Naive thymus-derived CD4-positive, alpha-beta T cell (primary cell): ENCODE results near the gene PDP2. TPM values are rescaled to one million over a fixed set of nuclear protein-coding genes. Genes with fewer than 3 reads are reported as not detected.

Experiments used
- ATAC-seq: fragments of 150-1000 bp; cut with Tn5 transposase; 2 replicates; pipeline ENCODE4 v1.10.0; 2021; ENCODE audit warnings: mild to moderate bottlenecking, moderate library complexity
- CTCF ChIA-PET: fragments of 350-600 bp; sonication (Branson Sonifier 250); formaldehyde crosslinking; loops from one replicate; lab custom pipeline; 2021; ENCODE audit warnings: antibody characterized with exemption; lab: Charles Lee
- POLR2A ChIA-PET: fragments of 350-600 bp; sonication (Branson Sonifier 250); formaldehyde crosslinking; loops from one replicate; lab custom pipeline; 2021; ENCODE audit warnings: antibody characterized with exemption, inconsistent platforms; lab: Charles Lee
- DNase-seq, 9 donors: peaks; one replicate each; pipeline versions ENCODE4 v3.0.0 to v3.0.0-alpha.2; 2020 to 2022; ENCODE audit warnings: mixed read lengths in 1 of 9
- H3K27ac ChIP-seq: one replicate; pipeline ENCODE4 v1.7.0; 2013; ENCODE audit warnings: mild to moderate bottlenecking, low read depth, low read length, moderate library complexity
- H3K27me3 ChIP-seq, 2 donors: one replicate each; pipeline ENCODE4 v1.7.0; 2013; ENCODE audit warnings: low read length in 2 of 2, mild to moderate bottlenecking in 2 of 2, moderate library complexity in 2 of 2; ENCODE audit not compliant: control insufficient read depth in 2 of 2, insufficient read depth in 2 of 2
- H3K36me3 ChIP-seq, 3 experiments: 1 replicate in 2 of 3; 2 replicates in 1 of 3; pipeline ENCODE4 v1.7.0; 2013; ENCODE audit warnings: low read length in 3 of 3, mild to moderate bottlenecking in 3 of 3, moderate library complexity in 1 of 3; ENCODE audit not compliant: insufficient read depth in 3 of 3, control insufficient read depth in 2 of 3
- H3K4me1 ChIP-seq, 2 donors: one replicate each; pipeline ENCODE4 v1.7.0; 2013; ENCODE audit warnings: low read length in 2 of 2, mild to moderate bottlenecking in 2 of 2, moderate library complexity in 1 of 2; ENCODE audit not compliant: control insufficient read depth in 2 of 2, insufficient read depth in 2 of 2
- H3K4me3 ChIP-seq: 2 replicates; pipeline ENCODE4 v1.7.0; 2013; ENCODE audit warnings: mild to moderate bottlenecking, low read length
- H3K9me3 ChIP-seq, 3 experiments: 1 replicate in 2 of 3; 2 replicates in 1 of 3; pipeline ENCODE4 v1.7.0; 2013; ENCODE audit warnings: low read length in 3 of 3; ENCODE audit not compliant: control insufficient read depth in 2 of 3
- H3K27ac Mint-ChIP-seq, 9 donors: one replicate each; pipeline ENCODE4 v1.8.0; 2020 to 2022; ENCODE audit warnings: mixed read lengths in 9 of 9, mild to moderate bottlenecking in 8 of 9, moderate library complexity in 5 of 9, inconsistent platforms in 2 of 9
- H3K27me3 Mint-ChIP-seq, 5 donors: one replicate each; pipeline ENCODE4 v1.8.0; 2021 to 2022; ENCODE audit warnings: mixed read lengths in 5 of 5, mild to moderate bottlenecking in 1 of 5
- H3K36me3 Mint-ChIP-seq, 5 donors: one replicate each; pipeline ENCODE4 v1.8.0; 2020 to 2022; ENCODE audit warnings: mixed read lengths in 5 of 5, mild to moderate bottlenecking in 3 of 5, inconsistent platforms in 1 of 5
- H3K4me1 Mint-ChIP-seq, 7 donors: one replicate each; pipeline ENCODE4 v1.8.0; 2020 to 2022; ENCODE audit warnings: mixed read lengths in 7 of 7, mild to moderate bottlenecking in 3 of 7, inconsistent platforms in 1 of 7
- H3K4me3 Mint-ChIP-seq, 10 donors: one replicate each; pipeline ENCODE4 v1.8.0; 2020 to 2022; ENCODE audit warnings: mild to moderate bottlenecking in 10 of 10, mixed read lengths in 10 of 10, moderate library complexity in 6 of 10, inconsistent platforms in 2 of 10
- H3K9me3 Mint-ChIP-seq, 11 donors: one replicate each; pipeline ENCODE4 v1.8.0; 2020 to 2022; ENCODE audit warnings: mixed read lengths in 11 of 11, mild to moderate bottlenecking in 4 of 11, inconsistent platforms in 1 of 11, moderate library complexity in 1 of 11
- intact Hi-C, 2 donors: fragments of 100-400 bp; cut with micrococcal nuclease; formaldehyde crosslinking; loops; one replicate each; pipeline ENCODE4 v1.15.1; 2023
- polyA plus RNA-seq, 2 donors: library from polyadenylated mRNA; unstranded; fragments of 300-500 nt; fragmentation: Illumina TruSeq; gene quantifications; one replicate each; pipeline ENCODE4 v1.2.3, GENCODE V29; 2021
- total RNA-seq, 6 experiments: library from RNA in 5 of 6; stranded (reverse) in 5 of 6; gene quantifications; 1 replicate in 5 of 6; 2 replicates in 1 of 6; pipeline ENCODE4 v1.2.3 and lab custom pipeline; 2021 to 2026

Gene PDP2
- total and polyA plus RNA-seq, 7 experiments from 2014 or later, result 1.6 to 24.0 (median 6.5) TPM

DNA sequence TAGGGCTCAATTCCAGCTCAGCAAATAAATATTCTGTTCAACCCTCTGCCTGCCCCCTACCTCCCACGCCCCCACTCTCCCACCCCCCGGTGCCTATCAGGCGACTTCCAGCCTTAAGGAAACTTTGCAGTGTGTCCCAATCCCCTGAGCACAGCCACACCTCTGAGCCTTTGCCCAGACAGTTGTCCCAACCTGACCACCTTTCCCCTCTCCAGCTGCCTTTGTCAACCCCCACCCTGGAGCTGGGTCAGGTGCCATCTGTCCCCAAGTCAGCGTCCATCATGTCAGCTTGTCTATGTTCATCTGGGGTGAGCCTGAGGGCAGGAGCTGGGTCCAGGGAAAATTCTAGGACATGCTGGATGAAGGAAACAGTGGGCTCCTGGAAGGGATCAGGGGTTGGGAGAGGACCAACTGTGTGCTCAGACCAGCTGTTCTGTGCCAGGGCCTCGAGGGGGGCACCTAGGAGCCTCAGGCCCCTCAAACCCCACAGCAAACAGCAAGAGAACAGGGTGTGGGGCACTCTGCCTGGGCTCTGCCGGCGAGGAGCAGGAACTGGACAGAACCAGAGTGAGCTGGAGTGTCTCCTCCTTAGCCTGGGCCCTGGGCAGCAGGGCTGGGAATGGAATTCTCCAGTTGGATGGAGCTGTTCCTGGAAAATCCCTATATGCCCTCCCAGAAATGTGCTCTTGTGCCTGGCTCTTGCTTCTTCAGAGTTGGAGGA lies 20.6 kb downstream of the PDP2 start:
- H3K9me3 ChIP-seq, result no peaks in the 10 kb centered on the region
- no peaks in the 10 kb centered on the region for H3K36me3 Mint-ChIP-seq
- H3K9me3 Mint-ChIP-seq, result no peaks in the 10 kb centered on the region
- H3K27ac Mint-ChIP-seq, result no peak overlapping the region
- peaks cover 2 to 7% (median 4%) of the 10 kb centered on the region in 7 donors for H3K4me1 Mint-ChIP-seq
- no peaks in the 10 kb centered on the region for H3K27me3 ChIP-seq
- no peaks in the 10 kb centered on the region for H3K27me3 Mint-ChIP-seq
- intact Hi-C loops, result no loop called here
- ChIA-PET POLR2A (no interaction called here), CTCF (no interaction called here)
- no peak for DNase-seq
- H3K4me3 ChIP-seq, result no peak overlapping the region
- H3K4me3 Mint-ChIP-seq, result no peak overlapping the region
- no peaks in the 10 kb centered on the region for H3K36me3 ChIP-seq
- no peak overlapping the region for H3K27ac ChIP-seq
- ATAC-seq, result no peak
- peaks cover 0 to 8% of the 10 kb centered on the region in 2 donors for H3K4me1 ChIP-seq

DNA sequence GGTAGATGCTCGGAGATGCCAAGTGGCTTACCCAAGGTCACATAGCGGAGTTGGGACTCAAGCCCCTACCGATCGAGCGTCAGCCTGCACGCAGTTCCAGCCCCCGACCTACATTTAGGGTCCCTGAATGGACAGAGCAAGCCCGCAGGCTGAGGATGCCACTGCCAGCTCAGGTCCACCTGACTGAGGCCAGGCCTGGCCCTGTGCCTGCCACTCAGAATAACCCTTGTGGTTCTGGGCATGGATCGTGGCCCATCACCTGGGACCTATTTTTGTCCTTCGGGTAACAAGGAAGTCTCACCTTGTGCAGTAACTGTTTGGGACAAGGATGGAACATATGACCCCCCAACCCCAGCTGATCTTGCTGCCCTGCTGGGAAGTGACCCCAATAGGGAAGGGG lies 21.3 kb downstream of the PDP2 start:
- Mint-ChIP-seq H3K9me3 (no peaks in the 10 kb centered on the region), H3K4me3 (no peak overlapping the region), H3K4me1 (peaks cover 7 to 15% (median 11%) of the 10 kb centered on the region in 7 donors), H3K27ac (peak overlapping the region in 1 of 9 donors; percentile 51), H3K27me3 (no peaks in the 10 kb centered on the region), H3K36me3 (no peaks in the 10 kb centered on the region)
- Histone ChIP-seq H3K36me3 (no peaks in the 10 kb centered on the region), H3K4me3 (no peak overlapping the region), H3K9me3 (no peaks in the 10 kb centered on the region), H3K27ac (no peak overlapping the region), H3K4me1 (peaks cover 0 to 12% of the 10 kb centered on the region in 2 donors), H3K27me3 (no peaks in the 10 kb centered on the region)
- DNase-seq (no peak), ATAC-seq (no peak)
- ChIA-PET CTCF (no interaction called here), POLR2A (no interaction called here)
- intact Hi-C loops, result no loop called here

DNA sequence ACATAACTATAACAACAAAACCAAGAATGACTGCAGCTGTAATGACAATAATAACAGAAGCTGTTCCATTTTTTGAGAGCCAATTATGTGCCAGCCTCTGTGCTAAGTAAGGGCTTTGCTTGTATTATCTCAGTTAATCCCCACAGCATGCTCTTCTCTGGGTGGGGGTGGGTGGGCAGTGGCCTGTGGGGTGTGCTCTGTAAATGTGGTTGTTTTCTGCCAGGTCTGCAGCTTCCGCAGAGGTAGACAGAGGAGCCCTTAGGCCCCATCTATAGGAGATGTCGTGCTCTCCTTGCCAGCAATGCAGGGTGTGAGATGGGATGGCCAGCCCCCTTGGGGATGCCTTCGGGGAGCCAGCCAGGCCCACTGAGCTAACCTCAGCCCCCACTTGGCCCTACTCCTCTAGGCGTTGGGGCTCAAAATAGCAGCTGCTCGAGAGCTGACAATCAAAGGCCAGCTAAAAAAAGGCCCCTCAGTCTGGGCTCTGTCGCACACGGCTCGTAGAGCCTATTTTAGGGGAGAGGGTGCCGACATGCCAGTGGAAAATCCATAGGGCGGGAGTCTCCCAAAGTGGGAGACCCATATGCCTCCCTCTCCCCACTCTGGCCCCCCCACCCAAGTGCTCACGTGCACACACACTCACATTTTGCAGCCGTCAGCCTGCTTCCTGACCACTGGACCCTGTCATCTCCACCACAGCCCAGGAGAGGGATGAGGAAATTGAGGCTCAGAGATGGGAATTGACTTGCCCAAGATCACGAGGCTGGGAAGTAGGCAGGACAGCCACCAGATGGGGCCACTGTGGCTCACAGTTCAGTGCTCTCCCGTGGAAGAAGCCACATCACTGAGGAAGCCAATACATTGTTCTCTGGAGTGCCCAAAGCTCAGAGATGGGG lies 22.6 kb downstream of the PDP2 start:
- intact Hi-C loops, result no loop called here
- ChIA-PET POLR2A (interaction anchor here (0.9 kb wide), 1 partner anchor 11 kb away, joined by 4 read pairs; no protein-coding TSS in a partner anchor), CTCF (interaction anchor here (0.6 to 0.7 kb wide), 3 partner anchors 22 to 254 kb away, joined by 3 read pairs; partner anchors contain the start of gene PDP2)
- Mint-ChIP-seq H3K27ac (no peak overlapping the region), H3K27me3 (no peaks in the 10 kb centered on the region), H3K4me3 (no peak overlapping the region), H3K36me3 (no peaks in the 10 kb centered on the region), H3K4me1 (peaks cover 8 to 15% (median 11%) of the 10 kb centered on the region in 7 donors), H3K9me3 (no peaks in the 10 kb centered on the region)
- Histone ChIP-seq H3K27me3 (no peaks in the 10 kb centered on the region), H3K9me3 (no peaks in the 10 kb centered on the region), H3K4me3 (no peak overlapping the region), H3K4me1 (peaks cover 0 to 12% of the 10 kb centered on the region in 2 donors), H3K36me3 (no peaks in the 10 kb centered on the region), H3K27ac (no peak overlapping the region)
- ATAC-seq (no peak), DNase-seq (no peak)

DNA sequence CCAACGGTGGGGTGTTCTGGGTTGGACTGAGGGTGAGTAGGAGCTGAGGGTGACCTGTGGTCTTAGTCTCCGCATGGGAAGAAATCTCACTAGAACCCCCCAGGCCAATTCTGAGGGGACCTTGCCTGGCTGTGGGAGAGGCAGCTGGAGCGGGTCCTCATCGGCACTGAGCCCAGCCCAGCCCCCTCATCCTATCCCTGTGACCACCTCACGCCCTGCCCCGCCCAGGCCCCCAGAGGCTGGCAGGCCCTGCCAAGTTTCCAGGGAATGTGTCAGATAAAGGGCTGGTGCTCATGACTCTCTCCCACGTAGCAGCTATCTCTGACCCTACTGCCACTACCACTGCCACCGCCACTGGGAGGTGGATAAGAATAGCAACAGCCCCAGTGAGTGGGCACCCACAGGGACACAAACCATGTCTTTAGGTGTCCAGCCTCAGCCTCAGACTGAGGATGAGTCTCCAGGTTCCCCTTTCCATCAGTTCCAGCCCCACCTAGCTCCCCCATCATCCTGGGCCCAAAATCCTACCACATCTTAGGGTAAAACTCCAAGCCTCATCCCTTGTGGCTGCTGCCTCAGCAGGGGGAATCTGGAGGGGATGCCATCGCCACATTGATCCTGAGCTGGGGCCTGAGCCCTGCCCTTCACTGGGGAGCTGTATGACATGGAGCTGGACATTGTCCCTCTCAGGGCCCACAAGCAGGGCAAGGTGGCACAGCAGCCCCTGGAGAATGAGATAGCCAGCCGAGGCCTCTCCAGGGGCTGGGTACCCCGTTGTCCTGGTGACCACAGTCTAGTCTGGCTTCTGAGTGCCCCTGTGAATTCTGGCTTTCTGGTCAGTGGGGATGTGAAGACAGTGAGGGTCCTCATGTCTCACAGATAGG lies 23.5 kb downstream of the PDP2 start:
- H3K4me1 ChIP-seq, result peaks cover 0 to 12% of the 10 kb centered on the region in 2 donors
- DNase-seq, result no peak
- H3K4me3 ChIP-seq, result no peak overlapping the region
- H3K4me1 Mint-ChIP-seq, result peaks cover 8 to 15% (median 11%) of the 10 kb centered on the region in 7 donors
- H3K27me3 ChIP-seq, result no peaks in the 10 kb centered on the region
- no peak overlapping the region for H3K4me3 Mint-ChIP-seq
- H3K27ac ChIP-seq, result no peak overlapping the region
- no peaks in the 10 kb centered on the region for H3K9me3 Mint-ChIP-seq
- ChIA-PET CTCF (interaction anchor here (0.5 to 1.0 kb wide), 4 partner anchors 13 to 255 kb away, joined by 3 read pairs; partner anchors contain the start of gene PDP2), POLR2A (no interaction called here)
- H3K36me3 Mint-ChIP-seq, result no peaks in the 10 kb centered on the region
- H3K27me3 Mint-ChIP-seq, result no peaks in the 10 kb centered on the region
- H3K27ac Mint-ChIP-seq, result no peak overlapping the region
- H3K9me3 ChIP-seq, result no peaks in the 10 kb centered on the region
- intact Hi-C loops, result no loop called here
- no peaks in the 10 kb centered on the region for H3K36me3 ChIP-seq
- ATAC-seq, result no peak

DNA sequence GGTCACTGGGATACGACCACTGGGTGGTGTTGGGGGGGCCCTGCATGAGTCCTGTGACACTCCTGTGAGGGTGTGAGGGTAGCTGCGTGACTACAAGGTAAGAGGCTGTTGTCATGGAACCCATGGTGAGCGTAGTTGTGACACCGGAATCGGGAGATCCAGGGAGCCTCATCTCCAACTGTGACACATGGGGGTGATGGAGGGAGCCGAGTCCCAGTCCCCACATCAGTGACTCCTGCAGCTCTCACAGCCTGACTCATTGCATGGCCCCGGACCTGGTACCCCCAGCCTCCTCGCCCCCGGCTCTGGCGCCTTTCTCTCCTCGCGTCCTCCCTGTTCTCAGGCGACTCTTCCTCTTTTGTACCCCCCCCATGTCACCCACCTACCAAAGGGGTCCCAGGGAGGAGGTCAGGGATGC lies 24.1 kb downstream of the PDP2 start:
- H3K27me3 Mint-ChIP-seq, result no peaks in the 10 kb centered on the region
- intact Hi-C loops, result no loop called here
- H3K9me3 Mint-ChIP-seq, result no peaks in the 10 kb centered on the region
- no peak overlapping the region for H3K4me3 Mint-ChIP-seq
- Histone ChIP-seq H3K9me3 (no peaks in the 10 kb centered on the region), H3K27ac (no peak overlapping the region), H3K4me1 (peaks cover 0 to 12% of the 10 kb centered on the region in 2 donors), H3K36me3 (no peaks in the 10 kb centered on the region), H3K4me3 (no peak overlapping the region), H3K27me3 (no peaks in the 10 kb centered on the region)
- no peak overlapping the region for H3K27ac Mint-ChIP-seq
- CTCF ChIA-PET, result interaction anchor here (1.0 kb wide), 1 partner anchor 14 kb away, joined by 3 read pairs; no protein-coding TSS in a partner anchor
- no peak for ATAC-seq
- POLR2A ChIA-PET, result no interaction called here
- H3K4me1 Mint-ChIP-seq, result peaks cover 8 to 15% (median 11%) of the 10 kb centered on the region in 7 donors
- H3K36me3 Mint-ChIP-seq, result no peaks in the 10 kb centered on the region
- no peak for DNase-seq
